GM12892 (cell line): ENCODE measurements around the gene BCL11A.

ENCODE experiments used
- POLR2A ChIP-seq: IDR thresholded peaks from 2 replicates; pipeline ENCODE4 v1.6.1; 2011; ENCODE audit warnings: low read depth, low read length, control low read depth
- POLR2AphosphoS5 ChIP-seq: IDR thresholded peaks from 2 replicates; pipeline ENCODE4 v1.6.1; 2011; ENCODE audit warnings: low read depth, low read length, control low read depth

DNA sequence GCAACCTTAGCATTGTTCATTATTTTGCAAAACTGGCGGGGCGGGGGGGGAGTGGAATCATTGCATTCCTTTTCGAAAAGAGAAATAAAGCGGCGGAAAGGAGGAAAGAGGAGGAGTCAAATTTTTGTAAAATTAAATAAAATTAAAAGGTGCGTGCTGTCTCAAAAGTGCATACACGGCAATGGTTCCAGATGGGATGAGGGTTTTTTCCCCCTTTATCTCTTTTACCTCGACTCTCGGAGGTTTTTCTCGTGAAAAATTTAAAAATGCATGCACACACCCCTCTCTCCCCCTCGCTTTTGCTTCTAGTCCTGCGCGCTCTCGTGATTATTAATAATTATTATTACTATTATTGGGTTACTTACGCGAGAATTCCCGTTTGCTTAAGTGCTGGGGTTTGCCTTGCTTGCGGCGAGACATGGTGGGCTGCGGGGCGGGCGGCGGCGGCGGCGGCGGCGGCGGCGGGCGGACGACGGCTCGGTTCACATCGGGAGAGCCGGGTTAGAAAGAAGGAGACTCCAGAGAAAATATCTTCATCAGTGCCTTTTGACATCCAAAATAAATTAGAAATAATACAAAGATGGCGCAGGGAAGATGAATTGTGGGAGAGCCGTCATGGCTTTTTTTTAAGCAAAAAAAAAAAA is 481 bp downstream of the BCL11A start:
- no peak for TF ChIP-seq POLR2A
- TF ChIP-seq POLR2AphosphoS5, result no peak
